ENCODE data around the gene MTA3.
A peak's percentile ranks its signal among the peaks of the same experiment; 100 is the strongest.

MTA3 gene

GRCh38 chr2:42792087-42792582, 223.7 kb downstream of the MTA3 start:
- no peak for TF ChIP-seq CTCF (IDR thresholded peaks at IDR 0.05; ENCODE audit: low read depth, low read length)
- no peak for DNase-seq (ENCODE audit: extremely low read depth, low read depth)

GRCh38 chr2:42792583-42793333, 224.3 kb downstream of the MTA3 start, which contains the start of gene HAAO:
HAAO (minus strand) TSS chr2:42792583; CDS start chr2:42792536, 47 bp downstream.
- no peak for TF ChIP-seq CTCF (IDR thresholded peaks at IDR 0.05; ENCODE audit: low read depth, low read length)
- DNase-seq (ENCODE audit: extremely low read depth, low read depth), result no peak

DNA sequence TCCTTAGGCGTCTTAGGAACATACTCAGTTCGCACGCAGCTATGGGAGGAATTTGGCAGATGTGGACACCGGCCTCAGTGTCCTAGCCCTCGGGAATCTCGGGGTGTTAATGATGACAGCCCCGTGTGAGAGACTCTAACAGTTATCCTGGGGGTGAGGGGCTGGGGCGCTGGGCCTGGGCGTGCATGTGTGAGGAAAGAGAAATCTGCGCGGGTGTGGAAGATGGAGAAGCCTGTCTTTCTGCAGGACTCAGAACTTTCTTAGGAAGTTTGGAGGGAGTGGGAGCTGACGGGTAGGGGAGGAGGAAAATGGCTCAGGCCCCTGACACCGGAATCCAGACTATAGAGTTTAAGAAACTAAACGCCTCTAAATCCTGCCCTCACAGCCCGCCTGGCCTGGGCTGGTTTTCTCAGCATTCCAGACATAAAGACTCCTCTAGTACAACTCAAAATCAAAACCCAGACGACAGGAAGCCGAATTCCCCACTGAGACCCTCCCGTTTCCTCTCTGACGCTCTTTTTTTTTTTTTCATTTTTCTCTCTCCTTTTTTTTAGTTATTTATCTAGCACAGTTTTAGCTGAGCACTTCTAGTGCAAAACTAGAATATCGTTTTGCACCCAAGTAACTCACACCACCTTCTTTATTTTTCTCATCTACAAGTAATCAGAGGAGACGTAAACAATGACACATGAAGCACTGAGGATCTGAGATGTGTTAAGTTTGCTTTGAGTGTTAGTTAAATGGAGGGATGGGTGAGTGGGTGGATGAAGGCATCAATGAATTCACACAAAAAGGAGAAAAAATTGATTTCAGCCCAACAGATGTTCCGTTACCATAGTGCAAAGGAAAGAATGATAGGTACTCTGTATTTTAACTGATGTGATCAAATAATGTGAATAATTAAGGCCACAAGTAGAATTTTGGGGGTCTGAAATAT, 225.2 kb downstream of the MTA3 start:
- no peak for DNase-seq (ENCODE audit: extremely low read depth, low read depth)
- TF ChIP-seq CTCF (IDR thresholded peaks at IDR 0.05; ENCODE audit: low read depth, low read length), result no peak

GRCh38 chr2:42794271-42795046, 226.0 kb downstream of the MTA3 start:
- DNase-seq (ENCODE audit: extremely low read depth, low read depth), result no peak

GRCh38 chr2:42795275-42795674, 226.8 kb downstream of the MTA3 start:
- no peak for DNase-seq (ENCODE audit: extremely low read depth, low read depth)
- no peak for TF ChIP-seq CTCF (IDR thresholded peaks at IDR 0.05; ENCODE audit: low read depth, low read length)

More at GRCh38 chr2:42794271-42795046, 226.0 kb downstream of the MTA3 start:
- TF ChIP-seq CTCF (IDR thresholded peaks at IDR 0.05; ENCODE audit: low read depth, low read length), result peak; percentile 9

GRCh38 chr2:42795841-42796301, 227.4 kb downstream of the MTA3 start:
- no peak for DNase-seq (ENCODE audit: extremely low read depth, low read depth)
- TF ChIP-seq CTCF (IDR thresholded peaks at IDR 0.05; ENCODE audit: low read depth, low read length), result no peak
